ENCODE data around the gene CRYBB1.

The CRYBB1 gene

GRCh38 chr22:26602127-26602526 lies 15.7 kb downstream of the CRYBB1 start:
- DNase-seq: no peak

- DNase-seq: no peak
These were observed 16.1 kb downstream of the CRYBB1 start for GRCh38 chr22:26601726-26602125.

- no peak for DNase-seq
These were observed 18.3 kb downstream of the CRYBB1 start for GRCh38 chr22:26599505-26599904.

- no peak for DNase-seq
These were observed 20.3 kb downstream of the CRYBB1 start for GRCh38 chr22:26597480-26597879.

GRCh38 chr22:26597026-26597425 lies 20.8 kb downstream of the CRYBB1 start:
- no peak for DNase-seq

GRCh38 chr22:26593763-26594162 lies 24.1 kb downstream of the CRYBB1 start:
- DNase-seq: no peak

GRCh38 chr22:26592421-26592891 lies 25.4 kb downstream of the CRYBB1 start:
- DNase-seq: no peak

- peak; percentile 15 for DNase-seq
These were observed 27.7 kb downstream of the CRYBB1 start, which contains the start of gene TPST2 for GRCh38 chr22:26589845-26590736. Gene TPST2, minus strand, starts transcription at chr22:26590132. Its CDS starts 48,502 bp downstream, at chr22:26541630.

GRCh38 chr22:26589367-26589844 lies 28.4 kb downstream of the CRYBB1 start:
- DNase-seq: peak; percentile 2

GRCh38 chr22:26588729-26589366 lies 29.0 kb downstream of the CRYBB1 start:
- DNase-seq: no peak

- no peak for DNase-seq
These were observed 29.7 kb downstream of the CRYBB1 start for GRCh38 chr22:26587991-26588613.

- DNase-seq: peak; percentile 32
These were observed 31.1 kb downstream of the CRYBB1 start for GRCh38 chr22:26586556-26587325.

GRCh38 chr22:26585104-26585790 lies 32.6 kb downstream of the CRYBB1 start:
- DNase-seq: no peak

- DNase-seq: no peak
These were observed 33.8 kb downstream of the CRYBB1 start for GRCh38 chr22:26584010-26584409.

GRCh38 chr22:26581633-26582168 lies 36.1 kb downstream of the CRYBB1 start:
- DNase-seq: no peak

GRCh38 chr22:26581026-26581425 lies 36.8 kb downstream of the CRYBB1 start:
- no peak for DNase-seq

- no peak for DNase-seq
These were observed 37.4 kb downstream of the CRYBB1 start for GRCh38 chr22:26580240-26580962.

- no peak for DNase-seq
These were observed 38.4 kb downstream of the CRYBB1 start for GRCh38 chr22:26579331-26579886.

- no peak for DNase-seq
These were observed 40.7 kb downstream of the CRYBB1 start for GRCh38 chr22:26577081-26577480.

- DNase-seq: no peak
These were observed 41.7 kb downstream of the CRYBB1 start for GRCh38 chr22:26576026-26576680.
